PFSK-1 (cell line): Measurements from ENCODE around the gene GPX2.

Source experiments
- POLR2AphosphoS5 ChIP-seq: IDR thresholded peaks from 2 replicates; pipeline ENCODE4 v1.6.1; 2012; ENCODE audit warnings: low read depth, mild to moderate bottlenecking, control low read depth, low read length, moderate library complexity
- SIN3A ChIP-seq: IDR thresholded peaks from 2 replicates; pipeline ENCODE4 v1.6.1; 2012; ENCODE audit warnings: mild to moderate bottlenecking, low read length, moderate library complexity, borderline replicate concordance; ENCODE audit not compliant: insufficient read depth
- TAF1 ChIP-seq: IDR thresholded peaks from 2 replicates; pipeline ENCODE4 v1.6.1; 2012; ENCODE audit warnings: low read length, control low read depth, borderline replicate concordance; ENCODE audit not compliant: insufficient read depth

GRCh38 chr14:64951291-64951690 is 8.7 kb upstream of the GPX2 start:
- TF ChIP-seq SIN3A, result no peak
- TF ChIP-seq TAF1, result no peak
- no peak for TF ChIP-seq POLR2AphosphoS5
